CMK (cell line): ENCODE data around the gene NR1H3.
A peak's percentile ranks its signal among the peaks of the same experiment; 100 is the strongest.
"Not testable (repeated sequence)": the region's sequence is repeated elsewhere in the genome, so short reads cannot be mapped to it uniquely, and the experiment has no call there.

Experiments
- DNase-seq: peaks from one replicate; pipeline ENCODE4 v3.0.0-alpha.2; 2010; ENCODE audit warnings: low read depth

Gene NR1H3

DNA sequence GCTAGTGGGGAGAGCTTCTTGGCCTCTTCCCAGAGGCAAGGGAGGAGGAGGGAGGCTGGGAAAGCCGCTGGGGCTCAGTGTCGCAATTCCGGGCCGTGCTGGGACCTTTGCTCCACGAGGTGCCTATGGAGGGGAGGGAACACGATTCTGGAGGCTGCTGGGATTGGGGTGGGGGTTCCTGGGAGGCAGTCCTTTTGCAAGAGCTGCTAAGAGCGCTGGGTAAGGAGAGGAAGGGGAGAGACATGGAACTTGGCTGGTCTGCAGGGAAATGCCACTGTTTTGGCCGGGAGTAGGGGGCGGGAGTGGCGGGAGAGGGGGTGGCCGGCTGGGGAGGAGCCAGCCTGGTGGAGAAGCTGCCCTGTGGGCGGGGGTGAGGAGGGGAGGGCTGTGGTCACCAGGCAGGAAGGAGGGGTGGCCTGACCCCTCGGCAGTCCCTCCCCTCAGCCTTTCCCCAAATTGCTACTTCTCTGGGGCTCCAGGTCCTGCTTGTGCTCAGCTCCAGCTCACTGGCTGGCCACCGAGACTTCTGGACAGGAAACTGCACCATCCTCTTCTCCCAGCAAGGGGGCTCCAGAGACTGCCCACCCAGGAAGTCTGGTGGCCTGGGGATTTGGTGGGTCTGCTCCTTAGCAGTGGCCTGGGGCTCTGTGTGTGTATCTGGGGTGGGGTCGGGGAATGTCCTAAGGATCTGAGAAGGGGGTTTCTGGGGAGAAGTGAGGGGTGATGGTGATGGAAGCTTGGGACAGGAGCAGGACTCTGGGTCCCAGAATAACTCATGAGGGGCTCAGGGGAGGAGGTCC, at the start of gene NR1H3:
NR1H3 (plus strand) TSS at position 480 of the 800 bp plus-strand sequence. CDS start 1,221 bp downstream, outside the sequence.
- peak; percentile 90 for DNase-seq

DNA sequence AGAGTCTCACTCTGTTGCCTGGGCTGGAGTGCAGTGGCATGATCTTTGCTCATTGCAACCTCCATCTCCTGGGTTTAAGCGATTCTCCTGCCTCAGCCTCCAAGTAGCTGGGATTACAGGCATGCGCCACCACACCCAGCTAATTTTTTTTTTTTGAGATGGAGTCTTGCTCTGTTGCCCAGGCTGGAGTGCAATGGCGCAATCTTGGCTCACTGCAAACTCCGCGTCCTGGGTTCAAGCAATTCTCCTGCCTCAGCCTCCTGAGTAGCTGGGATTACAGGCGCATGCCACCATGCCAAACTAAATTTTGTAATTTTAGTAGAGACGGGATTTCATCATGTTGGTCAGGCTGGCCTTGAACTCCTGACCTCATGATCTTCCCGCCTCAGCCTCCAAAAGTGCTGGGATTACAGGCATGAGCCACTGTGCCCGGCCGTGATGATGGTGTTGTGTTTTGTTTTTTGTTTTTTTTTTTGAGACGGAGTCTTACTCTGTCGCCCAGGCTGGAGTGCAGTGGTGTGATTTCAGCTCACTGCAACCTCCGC, 49.7 kb upstream of the NR1H3 start:
- DNase-seq, result not testable (repeated sequence)

DNA sequence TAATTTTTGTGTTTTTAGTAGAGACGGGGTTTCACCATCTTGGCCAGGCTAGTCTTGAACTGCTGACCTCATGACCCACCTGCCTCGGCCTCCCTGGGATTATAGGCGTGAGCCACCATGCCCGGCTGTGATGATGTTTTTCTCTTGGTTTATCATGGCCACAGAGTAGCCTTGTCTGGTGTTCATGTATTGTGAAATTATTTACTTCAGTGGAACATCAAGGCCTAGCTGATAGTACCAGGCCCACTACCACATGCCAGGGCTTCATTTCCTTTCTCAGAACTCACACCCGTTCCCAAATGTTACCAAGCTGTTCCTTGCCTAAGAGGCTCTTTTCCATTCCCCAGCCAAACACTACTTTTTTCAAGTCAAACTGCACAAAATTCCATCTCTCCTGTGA, 49.2 kb upstream of the NR1H3 start:
- no peak for DNase-seq

DNA sequence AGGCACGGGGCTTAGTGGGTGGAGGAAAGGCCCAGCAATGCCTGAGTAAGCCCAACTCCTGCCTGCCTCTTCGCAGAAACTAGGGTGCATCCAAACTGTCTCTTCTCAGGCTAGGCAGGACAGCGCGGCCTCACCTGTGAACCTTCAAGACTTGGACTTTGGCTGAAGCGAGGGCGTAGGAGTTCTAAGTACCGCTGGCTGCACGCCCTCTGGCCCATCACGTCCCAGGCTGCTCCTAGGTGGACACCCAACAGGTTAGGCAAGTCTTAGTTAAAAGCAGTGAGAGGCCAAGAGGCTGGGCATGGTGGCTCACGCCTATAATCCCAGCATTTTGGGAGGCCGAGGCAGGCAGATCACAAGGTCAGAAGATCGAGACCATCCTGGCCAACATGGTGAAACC, 44.9 kb upstream of the NR1H3 start:
- no peak for DNase-seq

DNA sequence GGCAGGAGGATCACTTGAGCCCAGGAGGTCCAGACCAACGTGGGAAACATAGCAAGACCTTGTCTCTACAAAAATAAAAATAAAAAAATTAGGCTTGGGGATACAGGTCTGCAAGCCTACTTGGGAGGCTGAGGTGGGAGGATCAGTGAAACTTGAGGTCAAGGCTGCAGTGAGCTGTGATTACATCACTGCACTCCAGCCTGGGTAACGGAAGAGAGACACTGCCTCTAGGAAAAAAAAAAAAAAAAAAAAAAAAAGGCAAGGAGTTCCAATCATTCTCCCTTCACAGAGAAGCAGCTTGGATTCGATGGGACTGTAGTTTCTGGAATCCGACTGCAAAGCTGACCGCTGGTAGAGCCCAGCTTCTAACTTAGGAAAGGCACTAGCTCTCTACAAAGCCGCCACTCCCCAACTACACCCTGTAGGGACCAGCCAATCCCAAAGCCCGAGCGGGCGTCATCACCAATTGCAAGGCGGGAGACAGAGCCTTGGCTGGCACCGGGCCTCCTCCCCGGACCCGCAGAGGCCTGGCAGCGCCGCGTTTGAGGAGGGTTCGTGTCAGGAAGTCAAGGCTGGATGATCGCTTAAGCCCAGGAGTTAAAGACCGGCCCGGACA, 43.7 kb upstream of the NR1H3 start:
- DNase-seq, result peak; percentile 40

DNA sequence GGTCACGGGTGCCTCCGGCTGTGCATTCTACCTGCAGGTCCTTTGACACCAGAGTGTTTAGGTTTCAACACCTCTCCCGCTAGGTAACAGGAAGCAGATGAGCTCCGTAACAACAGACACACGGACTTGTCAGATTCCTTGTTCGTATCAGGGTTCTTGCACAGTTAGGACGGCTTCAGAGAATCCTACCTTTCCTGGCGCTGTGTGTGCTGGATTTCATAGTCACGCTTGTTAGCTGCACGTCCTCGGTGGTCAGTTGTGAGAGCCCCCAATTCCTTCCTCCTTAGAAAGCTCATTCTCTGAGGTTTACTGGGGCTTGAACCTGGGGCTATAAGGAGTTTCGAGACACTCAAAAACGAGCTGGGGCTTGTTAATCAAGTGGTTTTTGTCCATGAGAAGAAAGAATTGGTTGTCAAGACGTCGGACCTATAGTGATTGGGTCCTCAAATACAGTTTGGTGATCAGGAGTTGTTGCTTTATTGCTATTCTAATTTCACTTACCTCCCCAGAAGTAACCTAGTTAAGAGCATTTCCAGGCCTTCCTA, 42.4 kb upstream of the NR1H3 start:
- no peak for DNase-seq

DNA sequence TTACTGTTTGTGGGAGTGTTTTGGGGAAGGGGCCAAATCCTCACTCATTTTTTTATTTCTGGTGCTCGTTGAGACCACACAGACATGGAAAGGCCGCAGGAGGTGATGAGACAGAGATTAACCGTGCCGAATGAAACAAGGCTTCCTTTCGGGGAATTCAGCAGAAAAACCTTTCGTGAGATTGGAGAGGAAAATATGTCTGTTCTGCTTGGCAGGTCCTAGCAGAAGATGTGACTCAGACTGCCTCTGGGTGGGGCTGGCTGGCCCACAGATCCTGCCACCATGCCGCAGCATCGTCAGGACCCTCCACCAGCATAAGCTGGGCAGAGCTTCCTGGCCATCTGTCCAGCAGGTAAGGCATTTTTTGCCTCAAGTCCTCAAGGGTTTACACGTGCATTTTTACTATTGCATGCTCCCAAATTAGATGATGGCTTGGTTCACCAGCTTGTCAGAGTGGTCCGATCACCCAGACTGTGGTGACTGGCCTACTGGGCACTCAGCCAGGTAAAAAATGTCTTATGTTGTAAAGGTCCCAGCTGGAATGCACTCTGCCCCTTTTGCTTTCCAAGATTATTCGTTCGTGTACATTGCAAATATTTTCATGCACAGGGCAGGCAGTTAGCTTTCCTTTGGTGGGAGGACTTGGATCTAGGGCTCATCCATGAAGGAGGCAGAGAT, 41.5 kb upstream of the NR1H3 start:
- DNase-seq, result no peak

DNA sequence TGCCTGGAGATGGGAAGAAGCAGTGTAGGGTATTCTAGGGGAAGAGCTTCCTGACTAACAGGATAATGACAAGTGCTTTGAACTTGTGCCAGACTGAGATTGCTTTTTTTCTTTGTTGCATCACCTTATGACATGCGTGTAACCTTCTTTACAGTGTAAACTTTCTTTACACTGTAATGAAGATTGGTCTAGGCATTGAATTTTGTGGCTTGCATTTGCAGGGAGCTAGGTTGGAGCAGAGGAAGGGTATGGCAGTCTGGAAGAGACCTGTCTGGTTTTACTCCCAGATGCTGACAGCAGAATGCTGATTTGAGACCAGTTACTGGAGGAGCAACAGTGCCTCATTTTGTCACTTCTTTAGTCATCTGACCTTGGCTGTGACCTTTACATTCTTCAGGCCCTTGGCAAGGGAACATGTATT, 37.4 kb upstream of the NR1H3 start:
- no peak for DNase-seq

DNA sequence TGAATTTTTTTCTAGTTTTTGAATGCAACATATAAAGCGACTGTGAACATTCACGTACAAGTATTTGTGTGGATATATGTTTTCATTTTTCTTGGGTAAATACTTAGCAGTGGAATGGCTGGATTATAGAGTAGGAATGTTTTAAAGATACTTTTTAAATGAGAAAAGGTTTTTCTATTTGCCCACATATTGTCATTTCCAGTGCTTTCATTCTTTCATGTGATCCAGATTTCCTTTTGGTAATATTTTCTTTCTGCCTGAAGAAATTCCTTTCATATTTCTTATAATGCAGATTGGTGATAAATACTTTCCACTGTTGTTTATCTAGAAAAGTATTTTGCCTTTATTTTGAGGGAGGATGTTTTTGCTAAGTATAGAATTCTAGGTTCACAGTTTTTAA, 35.1 kb upstream of the NR1H3 start:
- DNase-seq, result no peak

DNA sequence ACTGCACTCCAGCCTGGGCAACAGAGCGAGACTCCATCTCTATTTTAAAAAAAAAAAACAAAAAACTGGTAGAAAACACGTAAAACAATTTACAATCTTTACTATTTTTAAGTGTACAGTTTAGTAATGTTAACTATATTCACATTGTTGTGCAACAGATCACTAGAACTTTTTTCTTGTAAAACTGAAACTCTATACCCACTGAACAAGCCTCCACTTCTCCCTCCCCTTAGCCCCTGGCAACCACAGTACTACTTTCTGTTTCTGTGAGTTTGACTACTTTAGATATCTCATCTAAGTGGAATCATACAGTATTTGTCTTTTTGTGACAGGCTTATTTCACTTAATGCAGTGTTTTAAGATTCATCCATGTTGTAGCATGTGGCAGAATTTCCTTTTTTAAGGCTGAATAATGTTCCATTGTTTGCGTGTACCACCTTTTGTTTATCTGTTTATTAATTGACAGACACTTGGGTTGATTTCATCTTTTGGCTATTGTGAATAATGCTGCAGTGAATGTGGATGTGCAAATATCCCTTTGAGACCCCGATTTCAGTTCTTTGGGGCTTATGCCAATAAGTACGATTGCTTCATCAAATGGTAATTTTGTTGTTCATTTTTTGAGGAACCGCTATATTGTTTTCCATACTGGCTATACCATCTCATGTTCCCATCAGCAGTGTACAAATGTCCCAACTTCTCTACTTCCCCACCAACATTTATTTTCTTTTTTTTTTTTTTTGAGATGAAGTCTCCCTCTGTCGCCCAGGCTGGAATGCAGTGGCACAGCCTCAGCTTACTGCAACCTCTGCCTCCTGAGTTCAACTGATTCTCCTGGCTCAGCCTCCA, 32.0 kb upstream of the NR1H3 start:
- DNase-seq, result no peak

DNA sequence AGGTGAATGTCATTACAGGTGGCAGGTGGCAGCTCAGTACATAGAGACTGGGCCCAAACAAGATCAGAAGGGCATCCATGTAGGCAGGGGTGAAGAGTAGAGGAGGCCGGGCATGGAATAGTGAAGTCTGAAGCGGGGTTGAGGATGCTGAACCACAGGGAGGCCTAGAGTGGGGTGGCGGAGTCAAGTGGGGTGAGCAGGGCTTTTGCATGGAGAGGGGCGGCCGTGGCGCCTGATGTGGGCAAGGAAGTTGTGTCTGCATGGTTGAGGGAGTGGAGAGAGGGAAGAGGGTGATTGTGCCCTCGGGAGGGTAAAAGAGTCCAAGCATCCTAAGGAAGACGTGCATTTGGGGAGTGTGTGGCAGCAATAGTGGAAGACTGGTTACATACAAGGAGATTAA, 28.6 kb upstream of the NR1H3 start:
- DNase-seq, result no peak

DNA sequence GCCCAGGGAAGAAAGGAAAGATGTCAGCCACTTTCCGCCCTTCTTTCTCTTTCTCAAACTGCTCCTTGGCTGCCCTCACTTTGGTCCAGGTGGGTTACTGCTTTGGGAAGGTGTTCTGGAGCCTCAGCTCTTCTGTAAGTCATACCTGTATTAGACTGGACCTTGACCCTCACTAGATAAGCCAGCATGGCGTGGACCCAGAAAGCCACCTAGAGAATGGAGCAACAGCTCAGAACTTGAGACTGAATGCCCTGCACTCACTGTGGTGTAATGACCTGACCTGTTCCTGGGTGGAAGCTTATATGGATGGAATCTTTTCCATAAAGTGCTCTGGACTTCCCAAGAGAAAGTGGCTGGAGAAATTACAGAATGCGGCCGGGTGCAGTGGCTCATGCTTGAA, 24.7 kb upstream of the NR1H3 start:
- DNase-seq, result no peak

DNA sequence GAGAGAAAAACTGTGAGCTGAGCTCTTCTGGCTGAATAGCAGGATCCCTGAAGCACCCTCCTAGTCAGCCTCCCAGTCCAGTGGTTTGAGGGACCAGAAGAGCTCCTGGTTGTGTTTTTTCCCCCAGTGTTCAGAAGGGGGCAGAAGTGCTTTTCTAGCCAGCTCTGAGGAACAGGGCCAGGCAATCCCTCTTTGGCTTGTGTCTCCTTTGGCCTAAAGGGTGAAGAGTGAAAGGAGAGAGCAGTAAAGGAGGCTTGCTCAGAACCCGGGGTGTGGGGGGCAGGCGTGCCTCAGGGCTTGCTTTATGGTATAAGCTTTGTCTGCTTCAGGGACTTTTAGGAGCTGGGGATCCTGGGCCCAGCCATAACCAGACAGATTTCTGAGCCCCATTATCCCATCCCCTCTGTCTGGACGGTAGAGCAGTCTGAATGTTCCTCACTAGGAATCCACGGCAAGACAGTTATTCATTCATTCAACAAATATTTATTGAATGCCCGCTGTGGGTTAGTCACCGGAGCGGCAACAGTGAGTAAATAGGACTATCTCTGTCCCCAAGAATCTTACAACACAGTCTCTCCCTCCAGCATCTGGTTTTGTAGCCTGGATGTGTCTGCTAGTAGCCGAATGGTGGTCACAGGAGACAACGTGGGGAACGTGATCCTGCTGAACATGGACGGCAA, 23.7 kb upstream of the NR1H3 start:
- DNase-seq, result no peak

DNA sequence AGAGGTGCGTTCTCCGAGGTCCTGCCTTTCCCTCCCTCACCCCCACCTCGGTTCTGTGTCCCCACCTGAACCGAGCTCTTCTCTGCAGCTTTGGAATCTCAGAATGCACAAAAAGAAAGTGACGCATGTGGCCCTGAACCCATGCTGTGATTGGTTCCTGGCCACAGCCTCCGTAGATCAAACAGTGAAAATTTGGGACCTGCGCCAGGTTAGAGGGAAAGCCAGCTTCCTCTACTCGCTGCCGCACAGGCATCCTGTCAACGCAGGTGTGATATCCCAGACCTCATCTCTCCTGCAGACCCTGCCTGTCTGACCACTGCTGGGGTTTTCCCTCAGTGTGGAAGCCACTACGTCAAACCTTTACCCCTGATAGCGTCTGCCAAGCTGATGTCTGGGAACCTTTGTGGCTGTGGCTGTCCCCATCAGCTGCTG, 23.1 kb upstream of the NR1H3 start:
- no peak for DNase-seq

DNA sequence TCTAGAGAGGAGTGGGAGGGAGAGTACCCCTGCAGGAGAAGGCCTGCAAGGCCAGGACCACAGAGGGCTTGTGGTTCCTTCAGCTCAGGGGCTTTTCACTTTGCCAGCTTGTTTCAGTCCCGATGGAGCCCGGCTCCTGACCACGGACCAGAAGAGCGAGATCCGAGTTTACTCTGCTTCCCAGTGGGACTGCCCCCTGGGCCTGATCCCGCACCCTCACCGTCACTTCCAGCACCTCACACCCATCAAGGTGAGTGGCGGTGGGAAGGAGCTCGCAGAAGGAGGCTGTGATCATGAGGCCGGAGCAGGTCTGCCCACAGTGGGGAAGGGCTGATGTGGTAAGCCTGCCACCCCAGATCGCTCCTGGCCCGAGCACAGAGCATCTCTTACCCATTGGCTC, 22.6 kb upstream of the NR1H3 start:
- no peak for DNase-seq

DNA sequence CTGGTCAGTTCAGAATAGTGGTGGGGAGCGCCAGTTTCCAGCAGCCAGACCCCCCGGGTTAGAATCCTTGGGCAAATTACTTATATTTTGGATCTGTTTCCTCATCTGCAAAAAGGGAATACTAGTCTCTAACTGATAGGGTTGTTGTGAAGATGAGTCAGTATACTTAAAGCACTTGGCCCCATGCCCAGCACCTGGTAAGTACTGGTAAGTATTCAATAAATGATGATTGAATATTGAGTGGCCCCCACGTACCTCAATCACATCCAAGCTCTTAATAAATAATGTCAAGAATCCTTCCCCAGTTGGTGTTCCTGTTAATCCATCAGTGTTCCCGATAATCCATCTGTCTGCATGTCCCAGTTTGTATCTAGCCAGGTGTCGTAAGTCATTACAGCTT, 21.3 kb upstream of the NR1H3 start:
- DNase-seq, result no peak

DNA sequence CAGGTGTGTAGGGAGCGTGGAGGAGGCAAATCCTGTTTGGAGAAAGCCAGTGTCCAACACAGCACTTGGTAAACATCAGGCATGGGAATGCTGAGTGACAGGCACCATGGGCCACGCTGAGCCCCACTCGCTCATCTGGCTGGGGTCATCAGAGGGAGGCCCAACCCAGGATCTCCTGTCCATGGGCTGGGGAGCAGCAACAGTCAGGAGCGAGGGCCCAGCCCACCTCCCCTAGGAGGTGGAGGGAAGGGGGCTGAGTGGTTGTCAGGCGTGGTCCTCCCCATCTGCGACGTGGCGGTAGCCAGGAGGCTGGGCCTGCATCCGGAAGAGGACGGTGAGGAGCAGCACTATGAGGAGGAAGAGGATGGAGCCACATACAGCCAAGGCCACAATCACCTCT, 17.9 kb upstream of the NR1H3 start:
- DNase-seq, result no peak

DNA sequence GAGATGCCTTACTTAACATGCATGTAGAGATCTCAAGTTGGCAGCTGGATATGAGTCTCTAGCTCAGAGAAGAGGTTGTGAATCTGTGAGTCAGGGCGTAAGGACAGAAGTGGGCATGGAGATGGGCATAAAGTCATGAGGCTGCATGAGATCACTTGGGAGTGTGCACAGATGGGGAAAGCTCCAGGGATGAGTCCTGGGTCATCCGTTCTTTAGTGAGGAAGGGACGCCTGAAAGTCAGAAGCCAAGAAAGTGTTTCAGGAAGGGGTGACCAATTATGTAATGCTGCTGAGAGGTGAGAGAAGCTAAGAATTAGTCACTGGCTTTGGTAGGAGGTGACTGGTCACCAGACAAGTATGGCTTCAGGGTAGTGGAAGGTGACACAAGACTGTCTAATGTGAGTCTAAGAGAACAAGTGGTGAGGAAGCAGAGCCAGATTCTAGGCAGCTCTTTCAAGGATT, 15.9 kb upstream of the NR1H3 start:
- DNase-seq, result no peak

DNA sequence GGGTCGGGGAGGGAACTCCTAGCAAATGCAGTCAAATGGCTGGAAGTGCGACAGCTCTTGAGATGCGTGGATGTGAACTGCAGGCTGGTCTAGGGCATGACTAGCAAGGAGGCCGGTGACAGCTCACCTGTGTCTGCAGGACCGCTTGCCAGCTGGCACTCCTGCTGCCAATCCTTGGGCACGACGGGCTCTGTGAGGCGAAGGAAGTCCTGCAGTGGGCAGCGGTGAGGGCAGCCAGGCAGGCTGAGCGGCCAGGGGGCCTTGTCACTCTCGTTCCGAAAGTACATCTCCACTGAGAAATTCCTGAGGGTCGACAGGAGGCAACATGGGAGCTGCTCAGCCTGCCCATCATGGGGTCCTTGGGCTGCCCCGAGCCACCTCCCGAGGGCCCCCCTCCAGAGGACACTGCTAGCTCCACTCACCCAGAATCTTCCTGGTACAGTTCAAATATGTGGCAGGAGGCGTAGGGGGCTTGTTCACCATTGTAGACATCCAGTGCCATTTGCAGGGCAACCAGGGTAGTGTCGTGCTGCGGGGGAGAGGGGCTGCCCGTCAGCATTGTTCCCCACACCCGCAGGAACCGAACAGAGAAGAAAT, 15.1 kb upstream of the NR1H3 start:
- DNase-seq, result no peak

DNA sequence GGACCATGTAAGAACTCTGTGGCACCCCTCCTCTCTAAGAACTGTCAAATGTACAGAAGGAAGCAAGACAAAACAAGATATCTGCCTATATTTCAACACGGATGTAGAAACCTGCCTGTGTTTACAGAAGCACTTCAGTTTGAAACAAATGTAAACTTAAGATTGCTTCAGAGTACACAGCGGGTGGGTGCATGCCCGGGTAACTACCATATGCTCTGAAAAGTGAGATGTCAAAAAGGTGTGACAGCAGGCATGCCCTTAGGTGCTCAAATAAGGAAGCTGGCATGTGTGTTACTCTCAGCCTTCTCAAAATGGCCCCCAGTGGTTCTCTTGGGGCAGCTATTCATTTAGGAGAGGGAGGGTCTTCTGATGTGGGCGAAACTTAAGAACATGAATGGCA, 14.3 kb upstream of the NR1H3 start:
- no peak for DNase-seq
